ENCODE data around the gene SIDT2.

SIDT2 gene

GRCh38 chr11:117197006-117197405 is 18.5 kb downstream of the SIDT2 start:
- Histone ChIP-seq H3F3A (ENCODE audit: insufficient read depth, low read length) (no peaks in the 10 kb centered on the region), H3K27ac (ENCODE audit: low read depth, low read length, poor library complexity, severe bottlenecking) (no peak overlapping the region), H3K4me3 (ENCODE audit: low read depth, low read length, poor library complexity, severe bottlenecking) (no peak overlapping the region), H3K4me2 (ENCODE audit: low read length) (no peak overlapping the region), H3K9ac (ENCODE audit: low read length) (no peak overlapping the region), H3K79me2 (ENCODE audit: insufficient read depth, low read length) (no peaks in the 10 kb centered on the region), H3K9me3 (ENCODE audit: low read length) (no peaks in the 10 kb centered on the region), H4K20me1 (ENCODE audit: insufficient read depth, low read length) (no peaks in the 10 kb centered on the region), H3K9me2 (ENCODE audit: low read depth, low read length) (no peaks in the 10 kb centered on the region), H2AFZ (ENCODE audit: low read length) (no peak overlapping the region), H3K36me3 (ENCODE audit: insufficient read depth, low read length) (no peaks in the 10 kb centered on the region; the same call in 1 of the 2 replicates), H3K4me1 (ENCODE audit: insufficient read depth, low read length, severe bottlenecking) (no peaks in the 10 kb centered on the region), H3K27me3 (ENCODE audit: insufficient read depth, low read length) (no peaks in the 10 kb centered on the region)
- TF ChIP-seq EZH2 (IDR thresholded peaks at IDR 0.05; ENCODE audit: borderline replicate concordance, low read length) (no peak), CTCF (IDR thresholded peaks at IDR 0.05; ENCODE audit: low read length) (no peak)

GRCh38 chr11:117197516-117198456 is 19.2 kb downstream of the SIDT2 start:
- H2AFZ ChIP-seq (ENCODE audit: low read length): no peak overlapping the region
- TF ChIP-seq EZH2 (IDR thresholded peaks at IDR 0.05; ENCODE audit: borderline replicate concordance, low read length): no peak
- peak; percentile 34 for TF ChIP-seq CTCF (IDR thresholded peaks at IDR 0.05; ENCODE audit: low read length)
- no peaks in the 10 kb centered on the region for H3K27me3 ChIP-seq (ENCODE audit: insufficient read depth, low read length)
- H3K9me2 ChIP-seq (ENCODE audit: low read depth, low read length): no peaks in the 10 kb centered on the region
- H3K4me3 ChIP-seq (ENCODE audit: low read depth, low read length, poor library complexity, severe bottlenecking): no peak overlapping the region
- no peak overlapping the region for H3K9ac ChIP-seq (ENCODE audit: low read length)
- no peaks in the 10 kb centered on the region for H4K20me1 ChIP-seq (ENCODE audit: insufficient read depth, low read length)
- H3K4me1 ChIP-seq (ENCODE audit: insufficient read depth, low read length, severe bottlenecking): no peaks in the 10 kb centered on the region
- H3K36me3 ChIP-seq (ENCODE audit: insufficient read depth, low read length): no peaks in the 10 kb centered on the region; the same call in 1 of the 2 replicates
- no peaks in the 10 kb centered on the region for H3F3A ChIP-seq (ENCODE audit: insufficient read depth, low read length)
- no peaks in the 10 kb centered on the region for H3K79me2 ChIP-seq (ENCODE audit: insufficient read depth, low read length)
- H3K4me2 ChIP-seq (ENCODE audit: low read length): no peak overlapping the region
- no peak overlapping the region for H3K27ac ChIP-seq (ENCODE audit: low read depth, low read length, poor library complexity, severe bottlenecking)
- H3K9me3 ChIP-seq (ENCODE audit: low read length): no peaks in the 10 kb centered on the region

- Histone ChIP-seq H3K9me3 (ENCODE audit: low read length) (no peaks in the 10 kb centered on the region), H3F3A (ENCODE audit: insufficient read depth, low read length) (no peaks in the 10 kb centered on the region), H3K27ac (ENCODE audit: low read depth, low read length, poor library complexity, severe bottlenecking) (no peak overlapping the region), H3K4me3 (ENCODE audit: low read depth, low read length, poor library complexity, severe bottlenecking) (no peak overlapping the region), H3K4me1 (ENCODE audit: insufficient read depth, low read length, severe bottlenecking) (no peaks in the 10 kb centered on the region), H2AFZ (ENCODE audit: low read length) (no peak overlapping the region), H3K4me2 (ENCODE audit: low read length) (no peak overlapping the region), H3K27me3 (ENCODE audit: insufficient read depth, low read length) (no peaks in the 10 kb centered on the region), H4K20me1 (ENCODE audit: insufficient read depth, low read length) (no peaks in the 10 kb centered on the region), H3K9me2 (ENCODE audit: low read depth, low read length) (no peaks in the 10 kb centered on the region), H3K9ac (ENCODE audit: low read length) (no peak overlapping the region), H3K36me3 (ENCODE audit: insufficient read depth, low read length) (no peaks in the 10 kb centered on the region; the same call in 1 of the 2 replicates), H3K79me2 (ENCODE audit: insufficient read depth, low read length) (no peaks in the 10 kb centered on the region)
- TF ChIP-seq CTCF (IDR thresholded peaks at IDR 0.05; ENCODE audit: low read length): no peak
- TF ChIP-seq EZH2 (IDR thresholded peaks at IDR 0.05; ENCODE audit: borderline replicate concordance, low read length): no peak
These were observed 20.1 kb downstream of the SIDT2 start for GRCh38 chr11:117198613-117199012.

Data from OCI-LY1 (cell line).